Kidney tubule cell (primary cell): ENCODE results near the gene NT5DC2.
"Not testable (repeated sequence)": the region's sequence is repeated elsewhere in the genome, so short reads cannot be mapped to it uniquely, and the experiment has no call there.

ENCODE experiments used
- DNase-seq: peaks from one replicate; pipeline ENCODE4 v3.0.0-alpha.2; 2018; ENCODE audit warnings: low spot score

NT5DC2 gene

GRCh38 chr3:52537165-52537620 lies 3.5 kb upstream of the NT5DC2 start:
- no peak for DNase-seq

GRCh38 chr3:52536369-52537164 lies 2.9 kb upstream of the NT5DC2 start, which contains the start of gene UQCC5:
Gene UQCC5, plus strand, starts transcription at chr3:52536605. Its CDS starts 151 bp downstream, at chr3:52536756.
- DNase-seq: peak; percentile 99

GRCh38 chr3:52536112-52536368 lies 2.4 kb upstream of the NT5DC2 start:
- DNase-seq: no peak

GRCh38 chr3:52535411-52536111 lies 1.9 kb upstream of the NT5DC2 start:
- no peak for DNase-seq

GRCh38 chr3:52534281-52535183 lies 875 bp upstream of the NT5DC2 start:
- peak; percentile 27 for DNase-seq

- DNase-seq: peak; percentile 41
Observed at GRCh38 chr3:52532838-52533622, 627 bp downstream of the NT5DC2 start.

GRCh38 chr3:52532517-52532837 lies 1.2 kb downstream of the NT5DC2 start:
- peak; percentile 19 for DNase-seq

- DNase-seq: no peak
Observed at GRCh38 chr3:52531860-52532516, 1.7 kb downstream of the NT5DC2 start.

- DNase-seq: no peak
Observed at GRCh38 chr3:52530918-52531826, 2.5 kb downstream of the NT5DC2 start.

GRCh38 chr3:52529376-52530333 lies 4.0 kb downstream of the NT5DC2 start:
- DNase-seq: no peak

GRCh38 chr3:52528586-52529375 lies 4.9 kb downstream of the NT5DC2 start:
- no peak for DNase-seq

GRCh38 chr3:52527732-52528585 lies 5.7 kb downstream of the NT5DC2 start:
- no peak for DNase-seq

- DNase-seq: peak; percentile 58
Observed at GRCh38 chr3:52527039-52527731, 6.5 kb downstream of the NT5DC2 start.

- not testable (repeated sequence) for DNase-seq
Observed at GRCh38 chr3:52526671-52527038, 7.0 kb downstream of the NT5DC2 start.

GRCh38 chr3:52525680-52526561 lies 7.7 kb downstream of the NT5DC2 start:
- DNase-seq: peak; percentile 93
